ENCODE measurements around the gene NUAK2. TPM values are rescaled to one million over a fixed set of nuclear protein-coding genes. Genes with fewer than 3 reads are reported as not detected.

NUAK2 gene
- total and polyA plus RNA-seq, 3 donors from 2014 or later: 7.2 to 19.6 (median 13.4) TPM

DNA sequence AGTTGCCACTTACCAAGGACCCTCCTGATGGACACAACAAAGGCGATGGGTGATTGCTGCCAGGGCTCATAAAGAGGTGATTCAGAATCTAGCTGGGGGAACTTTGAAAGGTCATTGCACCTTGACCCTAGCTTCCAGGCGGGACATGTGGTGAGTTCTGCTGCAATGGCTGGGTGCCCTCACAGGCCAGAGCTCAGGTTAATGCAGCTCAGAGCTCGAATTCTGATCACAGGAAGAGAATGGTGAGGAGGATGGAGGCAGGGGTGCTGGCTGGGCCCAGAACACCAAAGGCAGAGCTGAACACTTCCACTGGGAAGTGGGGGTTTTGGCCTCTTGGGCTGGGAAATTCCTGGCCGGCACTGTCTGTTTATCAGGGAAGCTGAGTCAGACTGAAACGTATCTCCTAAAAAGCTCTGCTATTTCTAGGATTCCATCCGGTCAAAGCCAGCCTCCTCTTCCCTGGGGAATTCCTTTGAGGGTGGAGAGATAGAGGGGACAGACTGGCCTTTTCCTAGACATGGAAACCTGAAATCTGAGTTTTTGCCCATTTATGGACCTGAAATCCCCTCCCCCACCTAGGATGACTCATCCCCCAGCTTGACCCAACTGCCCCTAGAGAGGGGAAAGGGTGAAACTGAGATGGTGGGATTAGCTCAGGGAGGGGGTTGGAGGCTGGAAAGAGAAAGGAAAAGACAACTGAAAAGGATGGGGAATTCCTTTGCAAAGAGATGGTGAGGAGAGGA is 27.2 kb downstream of the NUAK2 start:
- 40 to 51% methylated on average over 6 of the region's 6 CpGs for WGBS, 2 donors
- H3K27ac ChIP-seq: peak overlapping the region in 1 of 2 donors; percentile 57
- H3K27me3 ChIP-seq: no peaks in the 10 kb centered on the region
- TF ChIP-seq, protein P1, sequence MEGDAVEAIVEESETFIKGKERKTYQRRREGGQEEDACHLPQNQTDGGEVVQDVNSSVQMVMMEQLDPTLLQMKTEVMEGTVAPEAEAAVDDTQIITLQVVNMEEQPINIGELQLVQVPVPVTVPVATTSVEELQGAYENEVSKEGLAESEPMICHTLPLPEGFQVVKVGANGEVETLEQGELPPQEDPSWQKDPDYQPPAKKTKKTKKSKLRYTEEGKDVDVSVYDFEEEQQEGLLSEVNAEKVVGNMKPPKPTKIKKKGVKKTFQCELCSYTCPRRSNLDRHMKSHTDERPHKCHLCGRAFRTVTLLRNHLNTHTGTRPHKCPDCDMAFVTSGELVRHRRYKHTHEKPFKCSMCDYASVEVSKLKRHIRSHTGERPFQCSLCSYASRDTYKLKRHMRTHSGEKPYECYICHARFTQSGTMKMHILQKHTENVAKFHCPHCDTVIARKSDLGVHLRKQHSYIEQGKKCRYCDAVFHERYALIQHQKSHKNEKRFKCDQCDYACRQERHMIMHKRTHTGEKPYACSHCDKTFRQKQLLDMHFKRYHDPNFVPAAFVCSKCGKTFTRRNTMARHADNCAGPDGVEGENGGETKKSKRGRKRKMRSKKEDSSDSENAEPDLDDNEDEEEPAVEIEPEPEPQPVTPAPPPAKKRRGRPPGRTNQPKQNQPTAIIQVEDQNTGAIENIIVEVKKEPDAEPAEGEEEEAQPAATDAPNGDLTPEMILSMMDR (IDR thresholded peaks at IDR 0.05): no peak
- TF ChIP-seq POLR2A (IDR thresholded peaks at IDR 0.05): no peak
- intact Hi-C loops (cut with DNase I; ENCODE audit: low total_unique reads): no loop called here
- peak; percentile 69 for DNase-seq
- H3K36me3 ChIP-seq (ENCODE audit: low read depth, missing control alignments): no peaks in the 10 kb centered on the region
- no peak overlapping the region for H3K4me3 ChIP-seq
- no peaks in the 10 kb centered on the region for H3K9me3 ChIP-seq
- H3K4me1 ChIP-seq: peaks cover 10% of the 10 kb centered on the region

DNA sequence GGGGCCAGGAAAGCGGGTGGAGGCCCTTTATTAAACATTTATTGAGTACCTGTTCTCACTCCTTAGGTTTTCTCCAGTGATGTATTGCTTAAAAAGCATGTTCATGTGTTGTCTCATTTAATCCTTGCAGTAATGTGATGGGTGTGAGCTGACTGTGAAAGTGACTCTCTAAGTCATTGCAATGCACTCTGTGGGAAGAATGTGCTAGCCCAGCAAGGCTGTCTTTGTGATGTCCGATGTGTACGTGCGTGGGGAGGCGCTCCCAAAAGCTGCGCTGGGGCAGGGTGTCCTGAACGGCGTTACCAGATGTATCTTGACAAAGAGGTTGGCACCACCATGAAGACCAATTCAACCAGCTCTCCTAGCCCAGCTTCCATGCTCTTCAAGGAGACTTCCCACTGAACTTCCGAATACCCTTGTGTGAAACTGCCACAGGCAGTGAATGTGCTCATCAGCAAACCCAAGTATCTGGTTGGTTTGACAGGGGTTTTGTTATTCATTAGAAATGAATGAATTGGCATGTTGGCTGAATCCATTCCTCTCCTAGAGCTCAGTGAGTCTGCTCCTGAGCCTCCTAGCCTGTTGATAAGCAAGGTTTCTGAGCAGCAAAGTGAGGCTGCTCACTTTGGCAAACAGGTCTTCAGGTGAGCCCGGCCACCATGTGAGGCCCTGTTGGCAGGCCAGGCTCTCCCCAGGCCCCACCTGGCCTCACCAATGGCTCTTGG is 28.0 kb downstream of the NUAK2 start:
- 91 to 94% methylated on average over 7 to 10 of the region's 10 CpGs for WGBS, 2 donors
- no peak overlapping the region for H3K4me3 ChIP-seq
- H3K4me1 ChIP-seq: peaks cover 10% of the 10 kb centered on the region
- intact Hi-C loops (cut with DNase I; ENCODE audit: low total_unique reads): no loop called here
- TF ChIP-seq, protein P1 (IDR thresholded peaks at IDR 0.05): no peak
- no peak for TF ChIP-seq POLR2A (IDR thresholded peaks at IDR 0.05)
- H3K27ac ChIP-seq: peak overlapping the region in 1 of 2 donors; percentile 50
- H3K27me3 ChIP-seq: no peaks in the 10 kb centered on the region
- H3K9me3 ChIP-seq: no peaks in the 10 kb centered on the region
- H3K36me3 ChIP-seq (ENCODE audit: low read depth, missing control alignments): no peaks in the 10 kb centered on the region
- no peak for DNase-seq

DNA sequence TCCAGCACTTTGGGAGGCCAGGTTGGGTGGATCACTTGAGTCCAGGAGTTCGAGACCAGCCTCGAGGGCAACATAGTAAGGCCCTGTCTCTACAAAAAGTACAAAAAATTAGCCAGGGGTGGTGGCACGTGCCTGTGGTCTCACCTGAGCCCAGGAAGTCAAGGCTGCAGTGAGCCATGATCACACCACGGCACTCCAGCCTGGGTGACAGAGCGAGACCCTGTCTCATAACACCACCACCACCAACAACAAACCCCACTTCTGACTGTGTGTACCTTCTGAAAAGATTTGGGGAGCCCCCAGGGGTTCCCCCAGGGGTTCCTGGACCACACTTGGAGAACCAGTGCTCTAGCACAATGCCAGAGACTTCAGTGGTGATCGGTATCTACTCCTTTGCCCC is 29.9 kb downstream of the NUAK2 start:
- Histone ChIP-seq H3K27me3 (no peaks in the 10 kb centered on the region), H3K4me1 (peaks cover 10% of the 10 kb centered on the region), H3K36me3 (ENCODE audit: low read depth, missing control alignments) (no peaks in the 10 kb centered on the region), H3K9me3 (no peaks in the 10 kb centered on the region), H3K27ac (no peak overlapping the region), H3K4me3 (no peak overlapping the region)
- TF ChIP-seq POLR2A (IDR thresholded peaks at IDR 0.05): no peak
- TF ChIP-seq, protein P1 (IDR thresholded peaks at IDR 0.05): no peak
- intact Hi-C loops (cut with DNase I; ENCODE audit: low total_unique reads): no loop called here
- DNase-seq: no peak
- WGBS, 2 donors: 90 to 98% methylated on average over 5 to 6 of the region's 6 CpGs

DNA sequence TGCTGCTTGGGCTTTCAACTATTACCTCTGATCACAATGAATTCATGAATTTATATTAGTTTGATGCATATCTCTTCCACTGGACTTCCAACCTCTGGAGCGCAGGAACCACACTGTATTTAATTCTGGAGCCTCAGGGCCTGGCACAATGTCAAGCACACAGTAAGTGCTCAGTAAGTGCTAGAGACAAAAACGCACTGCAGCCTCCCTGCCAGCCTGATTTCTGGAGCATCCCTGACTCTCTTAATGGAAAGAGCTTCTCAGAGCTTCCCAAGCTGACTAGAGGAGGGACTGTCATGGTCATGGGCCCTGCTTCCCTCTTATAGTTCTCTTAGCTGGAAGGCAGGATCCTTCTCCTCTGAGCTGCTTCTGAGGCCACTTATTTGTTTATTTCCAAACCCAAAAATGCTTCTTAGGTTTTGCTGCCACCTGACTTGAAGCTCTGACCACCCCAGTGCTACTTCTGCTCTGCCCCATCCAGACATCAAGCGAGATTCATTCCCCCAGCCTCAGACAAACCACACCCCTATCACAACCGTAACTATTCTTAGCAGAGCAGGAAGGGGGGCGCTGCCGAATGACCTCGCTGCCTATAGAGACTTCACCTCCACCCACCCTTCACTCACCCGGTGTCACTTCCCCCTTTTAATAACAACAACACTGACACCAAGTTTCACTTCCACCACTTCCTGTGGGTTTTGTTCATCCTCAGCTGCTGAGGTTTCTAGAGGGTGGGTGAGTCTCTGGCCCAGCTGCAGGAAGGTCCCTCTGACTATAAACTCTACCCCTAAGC is 33.6 kb downstream of the NUAK2 start:
- TF ChIP-seq, protein P1 (IDR thresholded peaks at IDR 0.05): no peak
- no peak for TF ChIP-seq POLR2A (IDR thresholded peaks at IDR 0.05)
- H3K27ac ChIP-seq: no peak overlapping the region
- intact Hi-C loops (cut with DNase I; ENCODE audit: low total_unique reads): no loop called here
- peaks cover 21% of the 10 kb centered on the region for H3K4me1 ChIP-seq
- H3K4me3 ChIP-seq: no peak overlapping the region
- H3K27me3 ChIP-seq: no peaks in the 10 kb centered on the region
- peak; percentile 41 for DNase-seq
- no peaks in the 10 kb centered on the region for H3K9me3 ChIP-seq
- no peaks in the 10 kb centered on the region for H3K36me3 ChIP-seq (ENCODE audit: low read depth, missing control alignments)
- 76 to 84% methylated on average over 8 of the region's 8 CpGs for WGBS, 2 donors
